Activated T-cell treated with anti-CD3 and anti-CD28 coated beads, Interleukin-2, amount 50 U/mL, for 1 hour (primary cell): ENCODE measurements around the gene NELFCD.

Experiments
- DNase-seq: peaks from one replicate; pipeline ENCODE4 v3.0.0-alpha.2; 2020

The NELFCD gene

DNA sequence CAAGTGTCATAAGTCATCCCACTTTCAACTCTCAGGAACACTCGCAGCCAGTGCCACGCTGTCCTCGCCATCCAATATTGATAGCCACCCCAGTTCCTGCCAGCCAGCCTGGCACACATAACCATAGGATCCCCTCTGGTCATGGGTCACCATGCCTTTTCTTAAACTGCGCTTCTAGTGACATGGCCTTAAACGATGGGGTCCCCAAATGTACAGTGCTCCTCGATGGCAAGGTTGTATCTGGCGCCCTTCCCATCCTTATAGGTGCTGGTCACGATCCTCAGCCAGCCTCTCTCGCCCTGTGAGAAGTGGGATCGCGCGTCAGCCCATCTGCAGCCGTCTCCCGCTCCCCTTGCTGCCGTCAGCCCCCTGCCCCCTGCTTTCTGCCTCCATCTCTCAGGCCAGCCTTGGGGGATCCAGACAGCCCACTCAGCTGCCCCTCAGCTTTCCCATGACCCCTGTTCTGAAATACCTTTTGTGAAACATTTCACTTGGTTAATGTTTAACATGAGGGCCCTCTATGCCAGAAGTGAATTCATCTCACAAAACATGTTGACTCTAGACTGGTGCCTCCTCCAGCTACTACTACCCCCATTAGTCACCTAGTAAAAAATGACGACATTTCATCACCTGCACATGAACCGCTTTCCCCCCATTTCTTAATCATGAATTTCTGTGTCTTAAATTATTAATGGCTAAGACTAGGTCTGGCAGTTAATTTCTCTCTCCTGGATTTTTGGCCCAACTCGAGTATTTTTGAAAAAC is 14.6 kb downstream of the NELFCD start:
- DNase-seq, result no peak

GRCh38 chr20:58996226-58996611 is 15.2 kb downstream of the NELFCD start:
- no peak for DNase-seq

- no peak for DNase-seq
Observed at GRCh38 chr20:58997141-58997770, 16.2 kb downstream of the NELFCD start.

GRCh38 chr20:58998656-58999055 is 17.6 kb downstream of the NELFCD start:
- DNase-seq, result no peak

DNA sequence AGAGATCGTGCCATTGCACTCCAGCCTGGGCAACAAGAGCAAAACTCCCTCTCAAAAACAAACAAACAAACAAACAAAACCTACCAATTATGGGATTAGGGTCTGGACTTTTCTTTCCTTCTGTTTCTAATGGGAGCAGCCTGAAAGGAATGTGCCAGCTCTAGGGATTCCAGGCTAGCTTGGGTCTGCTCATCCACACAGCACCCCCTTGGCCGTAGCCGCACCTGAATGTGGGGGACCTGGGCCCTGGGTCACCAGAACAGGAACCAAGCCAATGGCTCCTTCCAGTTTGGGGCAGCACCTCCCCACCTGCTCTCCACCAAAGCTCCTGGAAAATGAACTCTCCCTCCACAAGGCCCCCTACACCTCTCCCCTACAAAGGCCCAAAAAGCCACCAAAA is 19.3 kb downstream of the NELFCD start:
- no peak for DNase-seq

DNA sequence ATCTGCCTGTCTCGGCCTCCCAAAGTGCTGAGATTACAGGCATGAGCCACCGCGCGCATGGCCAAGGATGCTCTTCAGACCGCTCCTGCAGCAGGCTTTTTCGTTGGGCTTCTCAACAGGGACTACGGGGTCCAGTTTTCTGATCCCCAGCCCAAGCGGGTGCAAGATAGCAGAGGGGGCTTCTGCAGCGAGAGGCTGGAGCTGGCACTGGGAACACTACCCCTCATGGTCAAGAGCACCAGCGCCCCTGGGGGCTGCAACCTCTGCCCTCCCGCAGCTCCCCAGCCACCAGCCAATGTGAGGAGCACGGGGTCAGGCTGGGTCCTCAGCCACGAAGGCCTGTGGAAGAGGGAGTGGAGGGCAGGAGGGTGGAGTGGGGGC is 20.0 kb downstream of the NELFCD start:
- DNase-seq, result no peak

GRCh38 chr20:59001449-59002171 is 20.6 kb downstream of the NELFCD start:
- no peak for DNase-seq

- DNase-seq, result no peak
Observed at GRCh38 chr20:59002388-59002787, 21.3 kb downstream of the NELFCD start.

DNA sequence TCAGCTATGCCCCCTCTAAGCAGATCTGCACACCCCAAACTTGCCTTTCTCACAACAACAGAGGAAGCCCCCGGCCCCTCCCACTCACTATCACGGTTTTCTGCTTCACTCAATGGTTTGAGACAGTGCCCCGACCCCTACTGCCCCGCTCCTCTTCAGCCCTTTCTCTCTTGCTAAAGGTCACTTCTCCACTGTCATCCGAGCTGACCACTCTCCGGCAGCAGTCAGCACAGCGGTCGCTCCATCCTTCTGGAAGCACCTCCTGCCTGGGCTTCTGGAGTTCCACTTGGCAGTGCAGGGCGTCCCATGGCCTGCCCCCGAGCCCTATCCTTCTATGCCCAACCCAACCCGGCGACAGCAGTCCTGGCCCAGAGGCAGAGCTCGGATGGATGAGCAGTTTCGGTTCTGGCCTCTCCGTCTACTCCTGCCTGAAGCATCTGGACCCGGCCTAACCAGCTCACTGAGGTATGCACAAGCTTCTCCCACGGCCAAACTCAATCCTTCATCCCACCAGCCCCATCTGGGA is 21.9 kb downstream of the NELFCD start:
- DNase-seq, result no peak

DNA sequence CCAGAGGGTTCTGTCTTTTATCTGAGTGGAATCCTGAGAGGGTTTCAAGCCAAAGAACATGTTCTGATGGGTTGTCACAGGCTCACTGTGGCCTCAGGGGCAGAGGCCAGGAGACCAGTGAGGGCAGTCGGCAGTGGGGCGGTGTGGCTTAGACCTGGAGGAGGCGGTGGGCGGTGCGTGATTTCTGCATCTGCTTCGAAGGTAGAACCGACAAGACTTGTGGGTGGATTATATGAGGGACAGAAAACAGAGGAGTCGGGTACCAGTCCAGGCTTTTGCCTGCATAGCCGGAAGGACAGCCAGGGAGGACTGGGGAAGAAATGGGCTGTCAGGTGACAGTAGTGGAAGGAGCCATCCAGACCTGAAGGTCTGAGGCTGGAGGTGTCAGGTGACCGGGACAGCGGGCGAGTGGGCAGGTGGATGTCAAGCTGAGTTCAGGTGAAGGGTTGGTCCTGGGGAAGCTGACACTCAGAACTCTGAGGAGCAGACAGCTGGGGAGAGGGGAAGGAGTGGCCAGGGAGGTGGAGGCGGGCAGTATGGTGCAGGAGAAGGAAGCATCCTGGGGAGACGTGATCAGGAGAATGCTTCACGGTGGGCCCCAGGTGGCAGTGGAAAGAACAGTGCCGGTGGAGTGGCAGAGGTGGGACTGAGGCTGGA is 22.9 kb downstream of the NELFCD start:
- peak; percentile 13 for DNase-seq

DNA sequence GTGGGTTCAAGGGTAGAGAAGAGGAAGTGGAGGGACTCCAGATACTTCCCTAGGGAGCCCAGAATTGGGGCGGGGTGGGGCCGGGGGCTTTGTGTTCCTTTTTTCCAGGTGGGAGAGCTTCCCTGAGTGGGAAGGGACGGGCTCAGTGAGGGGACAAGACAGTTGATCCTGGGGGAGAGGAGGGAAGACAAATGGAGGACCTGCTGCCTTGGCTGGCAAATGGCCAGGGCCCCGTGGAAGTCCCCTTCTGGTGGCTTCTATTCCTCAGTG is 23.4 kb downstream of the NELFCD start:
- DNase-seq, result peak; percentile 62

DNA sequence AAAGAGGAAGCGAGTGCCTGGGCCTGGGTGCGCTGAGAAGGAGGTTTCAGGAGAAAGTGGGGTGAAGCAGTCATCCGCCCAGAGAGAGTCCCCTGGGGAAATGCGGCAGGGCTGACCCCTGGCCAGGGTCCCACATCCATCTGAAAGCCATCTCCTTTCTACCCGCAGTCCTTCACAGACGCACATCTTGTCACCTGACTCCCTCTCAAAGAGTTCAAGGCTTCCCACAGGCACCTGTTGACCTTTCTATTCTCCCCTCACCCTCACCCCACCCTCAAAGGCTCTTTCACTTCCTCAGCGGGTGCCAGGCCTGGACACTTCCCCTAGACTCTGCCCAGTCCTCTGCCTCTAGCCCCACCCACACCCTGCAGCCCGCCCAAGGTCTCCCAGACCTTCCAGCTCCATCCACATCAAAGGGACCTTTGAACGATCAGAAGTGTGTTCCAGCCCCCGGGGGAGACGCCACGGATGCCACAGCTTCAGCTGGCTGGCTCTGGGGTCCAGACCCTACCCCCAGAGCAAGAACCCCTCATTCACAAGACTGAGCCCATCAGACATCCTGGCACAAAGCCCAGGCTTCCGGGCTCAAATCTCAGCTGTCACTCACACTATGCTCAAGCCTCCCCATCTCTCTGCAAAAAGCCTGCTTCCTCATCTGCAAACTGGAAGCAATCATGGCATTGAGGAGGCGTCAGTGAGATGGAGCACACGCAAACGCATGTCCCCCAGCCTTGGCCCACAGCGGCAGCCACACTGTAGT is 23.9 kb downstream of the NELFCD start:
- peak; percentile 52 for DNase-seq

- no peak for DNase-seq
Observed at GRCh38 chr20:59005523-59006166, 24.6 kb downstream of the NELFCD start.

- no peak for DNase-seq
Observed at GRCh38 chr20:59006167-59006863, 25.3 kb downstream of the NELFCD start.

GRCh38 chr20:59006864-59007664 is 26.0 kb downstream of the NELFCD start, which contains the start of gene CTSZ:
TSS of gene CTSZ (minus strand) at chr20:59007254. CDS start at chr20:59007128, 126 bp downstream.
- peak; percentile 58 for DNase-seq

GRCh38 chr20:59007665-59008511 is 26.8 kb downstream of the NELFCD start:
- no peak for DNase-seq

- no peak for DNase-seq
Observed at GRCh38 chr20:59008715-59009336, 27.8 kb downstream of the NELFCD start.

DNA sequence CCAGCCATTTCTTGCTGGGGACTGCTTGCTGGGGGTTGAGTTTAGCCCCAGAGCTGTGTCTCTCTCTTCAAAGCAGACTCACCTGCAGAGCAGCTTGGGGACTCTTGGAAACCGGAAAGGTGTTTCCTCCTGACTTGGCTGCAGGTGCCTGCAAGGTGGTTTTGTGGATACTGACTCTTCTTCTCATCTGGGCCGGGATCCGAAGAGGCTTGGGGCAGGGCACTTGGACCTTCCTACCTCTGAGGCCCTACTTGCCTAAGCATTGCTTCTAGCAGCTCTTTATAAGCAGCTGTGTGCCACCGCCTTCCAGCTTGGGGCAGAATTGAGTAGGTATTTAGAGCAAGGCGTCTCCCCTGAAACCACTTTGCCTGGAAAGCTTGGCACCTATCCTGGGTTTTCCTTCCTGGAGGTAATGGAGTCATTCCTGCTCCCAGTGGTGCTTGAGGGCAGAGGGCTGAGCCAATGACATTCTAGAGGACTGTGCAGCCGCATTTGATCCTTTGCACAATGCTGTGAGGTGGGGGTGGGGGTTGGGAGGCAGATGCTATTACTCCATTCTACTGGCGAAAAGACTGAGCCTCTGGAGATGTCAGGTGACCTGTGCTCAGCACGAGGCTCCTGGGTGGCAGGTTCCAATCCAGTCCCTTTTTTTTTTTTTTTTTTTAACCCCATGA is 29.4 kb downstream of the NELFCD start:
- no peak for DNase-seq
